HG03378 (cell line): ENCODE results near the gene MAP1A.
"Not testable (repeated sequence)": the region's sequence is repeated elsewhere in the genome, so short reads cannot be mapped to it uniquely, and the experiment has no call there.

ENCODE experiments used
- ATAC-seq: cut with Tn5 transposase; IDR thresholded peaks from one replicate; pipeline ENCODE4 v1.9.1; 2021; ENCODE audit warnings: mild to moderate bottlenecking, moderate library complexity; ENCODE audit not compliant: unreplicated experiment

Gene MAP1A

DNA sequence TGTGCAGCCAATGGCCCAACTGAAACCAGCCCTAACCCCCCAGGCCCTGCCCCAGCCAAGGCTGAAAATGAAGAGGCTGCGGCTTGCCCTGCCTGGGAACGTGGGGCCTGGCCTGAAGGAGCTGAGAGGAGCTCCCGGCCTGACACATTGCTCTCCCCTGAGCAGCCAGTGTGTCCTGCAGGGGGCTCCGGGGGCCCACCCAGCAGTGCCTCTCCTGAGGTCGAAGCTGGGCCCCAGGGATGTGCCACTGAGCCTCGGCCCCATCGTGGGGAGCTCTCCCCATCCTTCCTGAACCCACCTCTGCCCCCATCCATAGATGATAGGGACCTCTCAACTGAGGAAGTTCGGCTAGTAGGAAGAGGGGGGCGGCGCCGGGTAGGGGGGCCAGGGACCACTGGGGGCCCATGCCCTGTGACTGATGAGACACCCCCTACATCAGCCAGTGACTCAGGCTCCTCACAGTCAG is 11.2 kb downstream of the MAP1A start:
- no peak for ATAC-seq

DNA sequence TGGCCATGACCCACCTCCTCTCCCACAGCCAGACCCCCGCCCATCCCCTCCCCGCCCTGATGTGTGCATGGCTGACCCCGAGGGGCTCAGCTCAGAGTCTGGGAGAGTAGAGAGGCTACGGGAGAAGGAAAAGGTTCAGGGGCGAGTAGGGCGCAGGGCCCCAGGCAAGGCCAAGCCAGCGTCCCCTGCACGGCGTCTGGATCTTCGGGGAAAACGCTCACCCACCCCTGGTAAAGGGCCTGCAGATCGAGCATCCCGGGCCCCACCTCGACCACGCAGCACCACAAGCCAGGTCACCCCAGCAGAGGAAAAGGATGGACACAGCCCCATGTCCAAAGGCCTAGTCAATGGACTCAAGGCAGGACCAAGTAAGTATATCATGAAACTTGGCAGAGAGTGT is 11.7 kb downstream of the MAP1A start:
- ATAC-seq = no peak

DNA sequence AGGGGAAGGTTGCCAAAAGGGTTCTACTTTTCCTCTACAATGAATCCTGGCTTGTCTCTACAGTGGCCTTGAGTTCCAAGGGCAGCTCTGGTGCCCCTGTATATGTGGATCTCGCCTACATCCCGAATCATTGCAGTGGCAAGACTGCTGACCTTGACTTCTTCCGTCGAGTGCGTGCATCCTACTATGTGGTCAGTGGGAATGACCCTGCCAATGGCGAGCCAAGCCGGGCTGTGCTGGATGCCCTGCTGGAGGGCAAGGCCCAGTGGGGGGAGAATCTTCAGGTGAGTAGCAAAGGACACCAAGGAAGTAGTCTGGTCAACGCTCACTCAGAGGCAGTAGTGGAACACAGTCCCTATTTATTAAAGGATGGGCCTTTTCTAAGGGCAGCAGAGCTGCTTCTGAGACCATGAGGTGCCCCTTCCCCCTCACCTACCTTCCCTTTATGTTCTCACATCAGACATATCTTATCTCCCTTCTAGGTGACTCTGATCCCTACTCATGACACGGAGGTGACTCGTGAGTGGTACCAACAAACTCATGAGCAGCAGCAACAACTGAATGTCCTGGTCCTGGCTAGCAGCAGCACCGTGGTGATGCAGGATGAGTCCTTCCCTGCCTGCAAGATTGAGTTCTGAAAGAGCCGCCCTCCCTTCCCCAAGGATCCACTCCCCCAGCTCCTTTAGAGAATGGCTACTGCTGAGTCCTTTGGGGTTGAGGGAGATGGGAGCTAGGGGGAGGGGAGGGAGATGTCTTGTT is 12.4 kb downstream of the MAP1A start:
- no peak for ATAC-seq

DNA sequence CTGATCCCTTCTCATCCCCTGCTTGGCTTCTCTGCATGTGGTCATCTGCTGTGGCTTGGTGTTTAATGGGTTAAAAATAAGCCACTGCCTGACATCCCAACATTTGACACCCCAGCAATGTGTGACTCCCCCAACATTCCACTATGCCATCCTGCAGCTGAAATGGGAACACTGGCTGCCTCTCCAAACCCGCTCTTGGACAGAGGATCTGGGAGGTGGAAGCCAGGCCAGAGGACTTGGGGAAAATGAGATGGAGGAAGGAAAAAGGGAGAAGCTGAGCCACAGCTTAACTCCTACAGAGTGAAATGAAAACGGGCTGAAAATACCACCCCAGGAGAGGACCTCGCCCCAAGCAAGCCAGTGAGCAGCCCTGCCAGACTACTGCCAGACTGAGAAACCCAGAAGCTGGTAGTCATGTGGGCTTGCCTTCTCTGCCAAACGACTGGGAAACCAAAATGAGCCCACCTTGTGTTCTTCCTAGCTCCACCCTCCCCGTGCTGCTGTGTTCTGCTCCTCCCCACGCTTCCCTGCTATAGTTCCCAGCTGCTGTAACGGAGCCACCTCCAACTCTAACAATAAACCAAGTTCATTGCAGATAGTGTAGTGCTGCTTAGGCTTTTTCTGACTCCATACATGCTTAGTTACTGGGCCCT is 13.7 kb downstream of the MAP1A start:
- ATAC-seq = no peak

DNA sequence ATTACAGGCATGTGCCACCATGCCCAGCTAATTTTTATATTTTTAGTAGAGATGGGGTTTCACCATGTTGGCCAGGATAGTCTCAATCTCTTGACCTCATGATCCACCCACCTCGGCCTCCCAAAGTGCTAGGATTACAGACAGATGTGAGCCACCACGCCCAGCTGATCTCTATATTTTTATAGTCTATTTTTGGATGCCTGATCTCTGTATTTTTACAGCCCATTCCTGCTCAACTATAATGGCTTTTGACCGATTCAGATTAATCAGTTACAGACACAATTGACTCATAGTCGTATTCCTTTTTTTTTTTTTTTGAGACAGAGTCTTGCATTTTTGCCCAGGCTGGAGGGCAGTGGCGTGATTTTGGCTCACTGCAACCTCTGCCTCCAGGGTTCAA is 15.4 kb downstream of the MAP1A start:
- ATAC-seq = not testable (repeated sequence)

DNA sequence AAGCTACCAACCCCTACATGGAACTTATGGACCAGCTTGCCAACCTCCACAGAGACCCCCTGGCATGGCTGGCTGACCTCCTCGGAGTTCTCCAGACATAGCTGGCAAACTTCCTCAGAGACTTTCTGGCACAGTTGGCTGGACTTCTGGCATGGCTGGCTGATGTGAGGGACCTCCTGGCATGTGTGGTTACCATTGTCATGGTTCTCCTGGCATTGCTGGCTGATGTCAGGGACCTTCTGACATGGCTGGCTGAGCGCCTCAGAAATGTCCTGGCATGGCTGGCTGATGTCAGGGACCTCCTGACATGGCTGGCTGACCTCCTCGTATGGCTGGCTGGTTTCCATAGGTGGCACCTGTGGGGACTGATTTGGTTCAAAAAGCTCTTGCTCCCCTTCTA is 17.5 kb downstream of the MAP1A start:
- ATAC-seq = no peak

DNA sequence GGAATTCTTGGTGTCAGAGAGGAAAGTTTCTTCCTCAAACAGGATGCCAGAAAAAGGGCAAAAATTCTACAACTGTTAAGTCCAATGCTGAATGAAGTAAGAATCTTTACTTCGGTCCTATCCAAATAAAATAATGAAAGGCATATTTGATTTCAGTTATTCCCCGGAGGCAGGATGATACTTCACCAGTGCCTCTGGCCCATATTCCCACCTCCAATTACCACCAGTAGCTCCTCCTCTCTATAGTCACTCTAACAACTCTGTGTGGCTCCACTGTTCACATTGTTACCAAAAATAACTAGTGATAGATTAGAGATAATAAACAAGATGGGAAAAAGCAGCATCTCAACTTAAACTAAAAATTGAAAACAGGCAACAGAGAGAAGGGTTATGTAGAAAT is 20.7 kb downstream of the MAP1A start:
- ATAC-seq = no peak

DNA sequence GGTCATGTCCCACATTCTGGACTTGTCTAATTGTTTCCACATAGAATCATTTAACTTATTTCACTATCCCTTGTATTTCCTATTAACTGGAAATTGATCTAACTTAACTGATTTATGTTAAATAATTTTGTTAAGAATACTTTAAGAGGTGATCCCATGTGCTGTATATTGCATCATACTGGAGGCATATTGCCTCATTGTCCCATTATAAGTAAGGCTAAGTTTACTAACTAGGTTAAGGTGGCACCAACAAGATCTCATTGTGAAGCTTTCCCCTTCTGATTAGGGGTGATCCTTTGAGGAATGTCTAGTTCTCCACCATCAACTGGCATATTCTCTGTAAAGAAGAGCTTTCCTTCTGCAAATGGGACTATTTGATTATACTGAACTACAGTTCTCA is 24.4 kb downstream of the MAP1A start:
- ATAC-seq = no peak

DNA sequence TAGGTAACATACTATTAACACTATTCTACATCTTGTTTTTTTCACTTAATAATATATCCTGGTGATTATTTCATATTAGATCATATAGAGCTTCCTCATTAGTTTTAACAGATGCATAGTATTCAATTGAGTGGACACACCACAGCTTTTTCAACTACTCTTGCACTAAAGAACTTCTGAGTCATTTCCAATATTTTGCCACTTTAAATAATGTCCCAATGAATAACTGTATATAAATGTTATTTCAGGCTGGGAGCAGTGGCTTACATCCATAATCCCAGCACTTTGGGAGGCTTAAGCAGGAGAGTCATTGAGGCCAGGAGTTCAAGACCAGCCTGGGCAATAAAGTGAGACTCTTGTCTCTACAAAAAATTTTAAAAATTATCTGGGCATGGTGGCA is 26.9 kb downstream of the MAP1A start:
- no peak for ATAC-seq

DNA sequence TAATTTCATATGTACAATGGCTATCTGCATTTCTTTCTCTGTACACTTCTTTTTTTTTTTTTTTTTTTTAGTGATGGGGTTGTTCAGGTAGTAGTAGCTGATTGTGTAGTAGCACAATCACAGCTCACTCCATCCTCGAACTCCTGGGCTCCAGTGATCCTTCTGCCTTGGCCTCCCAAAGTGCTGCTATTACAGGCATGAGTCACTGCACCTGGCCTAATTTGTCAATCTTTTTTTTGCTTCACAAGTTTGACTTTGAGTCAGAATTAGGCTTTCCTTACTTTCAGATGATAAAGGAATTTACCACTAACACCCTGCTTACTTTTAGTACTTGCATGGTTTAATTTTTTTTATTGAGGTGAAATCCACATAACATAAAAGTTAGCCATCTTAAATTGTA is 28.0 kb downstream of the MAP1A start:
- no peak for ATAC-seq

DNA sequence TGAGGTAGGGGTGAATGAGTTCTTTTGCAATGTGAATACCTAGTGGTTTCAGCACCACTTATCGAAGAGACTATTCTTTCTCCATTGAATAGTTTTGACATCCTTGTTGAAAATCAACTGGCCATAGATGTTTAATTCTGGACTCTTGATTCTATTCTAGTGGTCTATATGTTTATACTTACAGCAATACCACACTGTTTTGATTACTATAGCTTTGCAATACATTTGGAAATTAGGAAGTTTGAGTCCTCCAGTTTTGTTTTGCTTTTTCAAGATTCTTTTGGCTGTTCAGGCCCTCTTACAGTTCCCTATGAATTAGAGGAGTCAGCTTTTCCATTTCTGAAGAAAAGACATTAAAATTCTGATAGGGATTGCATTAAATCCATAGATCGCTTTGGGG is 30.1 kb downstream of the MAP1A start:
- no peak for ATAC-seq

DNA sequence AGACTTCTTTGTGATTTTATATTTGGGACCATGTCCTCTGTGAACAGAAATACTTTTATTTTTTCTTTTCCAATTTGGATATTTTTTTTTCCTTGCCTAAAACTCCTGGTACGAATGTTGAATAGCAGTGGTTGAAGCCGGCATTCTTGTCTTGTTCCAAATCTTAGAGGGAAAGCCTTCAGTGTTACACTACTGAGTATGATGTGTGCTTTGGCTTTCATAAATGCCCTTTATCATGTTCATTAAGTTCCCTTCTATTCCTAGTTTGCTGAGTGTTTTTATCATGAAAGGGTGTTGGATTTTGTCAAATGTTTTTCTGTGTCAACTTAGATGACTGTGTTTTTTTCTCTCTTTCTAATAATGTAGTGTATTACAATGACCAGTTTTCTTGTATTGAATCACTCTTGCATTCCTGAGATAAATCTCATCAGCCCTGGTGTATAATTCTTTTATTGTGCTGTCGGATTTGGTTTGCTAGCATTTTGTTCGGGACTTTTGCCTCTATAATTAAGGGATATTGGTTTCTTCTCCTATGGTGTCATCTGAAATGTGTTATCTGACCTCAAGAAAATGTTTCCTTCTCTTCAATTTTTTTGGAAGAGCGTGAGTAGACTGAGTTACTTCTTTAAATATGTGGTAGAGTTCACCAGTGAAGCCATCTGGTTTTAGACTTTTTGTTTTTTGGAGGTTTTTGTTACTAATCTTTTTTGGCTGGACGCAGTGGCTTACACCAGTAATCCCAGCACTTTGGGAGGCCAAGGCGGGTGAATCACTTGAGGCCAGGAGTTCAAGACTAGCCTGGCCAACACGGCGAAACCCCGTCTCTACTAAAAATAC is 33.3 kb downstream of the MAP1A start:
- ATAC-seq = no peak

DNA sequence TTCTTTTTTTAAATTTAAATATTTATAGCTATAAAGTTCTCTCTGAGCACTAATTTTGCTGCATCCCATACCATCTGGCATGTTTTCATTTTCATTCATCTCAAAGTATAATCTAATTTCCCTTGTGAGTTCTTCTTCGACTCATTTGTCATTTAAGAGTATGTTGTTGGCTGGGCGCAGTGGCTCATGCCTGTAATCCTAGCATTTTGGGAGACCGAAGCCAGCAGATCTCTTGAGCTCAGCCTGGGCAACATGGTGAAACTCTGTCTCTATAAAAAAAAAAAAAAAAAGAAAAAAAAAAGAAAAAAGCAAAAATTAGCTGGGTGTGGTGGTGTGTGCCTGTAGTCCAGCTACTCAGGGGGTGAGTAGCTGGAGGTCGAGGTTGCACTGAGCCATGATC is 34.8 kb downstream of the MAP1A start:
- ATAC-seq = no peak

DNA sequence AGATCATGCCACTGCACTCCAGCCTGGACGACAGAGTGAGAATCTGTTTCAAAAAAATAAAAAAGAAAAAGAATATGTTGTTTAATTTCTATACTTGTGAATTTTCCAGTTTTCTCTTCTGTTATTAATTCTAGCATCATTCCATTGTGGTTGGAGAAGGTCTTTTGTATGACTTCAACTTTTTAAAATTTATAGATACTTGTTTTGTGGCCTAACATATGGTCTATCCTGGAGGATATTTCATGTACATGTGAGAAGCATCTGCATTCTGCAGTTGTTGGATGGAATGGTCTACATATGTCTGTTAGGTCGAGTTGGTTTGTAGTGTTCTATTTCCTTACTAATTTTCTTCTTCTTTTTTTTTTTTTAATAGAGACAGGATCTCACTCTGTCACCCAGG is 35.6 kb downstream of the MAP1A start:
- no peak for ATAC-seq

DNA sequence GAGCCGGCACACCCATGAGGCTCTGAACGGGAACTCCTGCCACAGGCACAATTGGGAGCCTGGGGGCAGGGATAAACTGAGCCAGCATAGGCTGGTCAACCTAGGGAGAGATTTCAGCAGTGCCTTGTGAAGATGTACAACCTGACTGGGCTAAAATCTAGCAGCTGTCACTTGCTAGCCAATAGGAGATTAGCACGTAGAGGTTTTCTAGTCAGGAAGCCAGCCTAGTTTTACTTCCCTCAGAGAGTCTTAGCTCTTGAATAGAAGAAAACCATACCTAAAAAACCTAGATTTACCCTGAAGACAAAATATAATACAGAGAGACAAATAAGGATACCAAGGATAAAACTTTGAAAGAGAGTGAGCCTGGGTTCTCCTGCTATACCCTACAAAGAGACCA is 45.3 kb downstream of the MAP1A start:
- ATAC-seq = not testable (repeated sequence)

DNA sequence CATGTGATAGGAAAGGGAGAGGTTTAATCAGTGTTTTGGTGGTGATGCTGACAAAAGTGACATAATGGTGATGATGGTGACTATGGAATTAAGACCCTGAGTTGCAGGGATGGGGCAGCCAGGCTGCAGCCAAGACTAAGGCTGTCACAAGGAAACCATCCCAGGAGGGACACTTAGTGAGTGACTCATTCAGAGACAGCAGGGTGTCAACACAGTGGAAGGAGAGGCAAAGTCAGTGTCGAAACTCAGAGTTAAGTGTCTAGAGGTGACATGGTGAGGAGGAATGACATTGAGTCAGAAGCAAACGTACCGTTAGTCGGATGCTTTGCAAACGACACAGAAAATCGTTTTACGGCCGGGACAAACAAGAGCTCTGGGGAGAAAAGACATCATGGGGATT is 46.4 kb downstream of the MAP1A start:
- ATAC-seq = not testable (repeated sequence)

DNA sequence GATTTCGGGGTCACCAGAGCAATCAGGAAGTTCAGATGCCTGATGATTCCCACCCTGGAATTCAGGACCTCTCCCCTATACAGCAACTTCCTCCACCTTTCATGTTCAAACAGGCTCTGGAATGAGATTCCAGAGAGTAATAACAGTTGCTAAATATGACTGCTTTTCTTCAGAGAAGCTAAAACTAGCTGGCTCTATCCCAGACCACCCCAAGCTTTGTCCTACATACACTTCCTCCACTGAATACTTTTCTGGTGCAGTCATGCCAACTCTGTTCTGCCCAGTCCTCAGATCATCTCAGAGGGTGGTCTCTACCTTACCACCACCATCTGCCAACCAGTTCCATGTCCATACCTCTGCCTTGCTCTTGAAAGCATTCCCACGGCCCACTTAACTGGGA is 49.2 kb downstream of the MAP1A start:
- ATAC-seq = not testable (repeated sequence)

DNA sequence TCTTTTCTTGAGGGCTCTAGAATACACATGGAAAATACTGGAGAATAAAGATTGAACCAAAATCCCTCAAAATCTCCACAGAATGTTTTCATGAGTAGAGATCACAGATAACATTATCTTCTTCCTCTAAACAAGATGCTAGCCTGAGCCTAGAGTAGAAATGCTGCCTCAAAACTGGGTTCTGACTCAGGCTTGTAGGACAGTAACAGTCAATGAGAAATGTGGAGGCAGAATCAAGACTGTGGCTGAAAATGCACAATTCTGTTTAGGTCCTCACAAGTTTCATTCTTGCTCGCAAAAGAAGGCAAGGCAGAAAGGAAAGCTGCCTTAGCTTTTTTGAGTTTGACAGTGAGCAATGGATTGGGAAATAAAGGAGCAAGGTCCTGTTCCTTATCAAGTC is 57.2 kb downstream of the MAP1A start:
- not testable (repeated sequence) for ATAC-seq
